Measurements from ENCODE around the gene ZNF132.

Gene ZNF132

DNA sequence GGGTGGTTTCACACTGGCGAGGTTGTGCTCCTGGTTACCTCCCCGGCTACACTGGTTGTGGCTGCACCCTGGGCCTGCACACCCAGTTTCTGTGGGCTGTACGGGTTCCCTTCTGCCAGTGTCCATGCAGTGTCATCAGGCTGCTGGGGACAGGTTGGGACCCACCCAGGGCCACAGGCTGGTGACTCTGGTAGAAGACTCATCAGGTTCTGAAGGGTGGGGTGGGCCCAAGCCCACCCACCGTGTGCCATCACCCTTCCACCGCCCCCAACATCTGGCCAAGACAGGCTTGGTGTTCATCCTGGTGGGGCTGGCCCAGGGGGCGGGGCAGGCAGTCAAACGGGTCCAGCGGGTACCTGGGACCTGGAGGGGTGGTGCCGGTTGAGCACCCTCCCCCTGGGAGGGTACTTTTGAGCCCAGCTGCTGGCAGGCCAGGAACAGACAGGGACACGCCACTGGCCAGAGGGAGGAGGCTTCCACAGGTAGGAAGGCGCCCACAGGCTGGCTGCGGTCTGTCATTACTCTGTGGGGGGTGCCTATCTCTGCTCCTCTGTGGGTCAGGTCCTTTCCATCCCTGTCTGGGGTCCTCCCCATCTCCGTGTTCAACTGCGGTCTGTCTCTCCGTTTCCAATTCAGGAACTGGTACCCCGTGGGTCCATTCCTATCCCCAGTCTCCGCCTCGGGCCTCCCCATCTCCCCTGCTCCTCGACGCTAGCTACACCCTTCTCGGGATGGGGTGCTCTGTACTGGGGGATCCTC lies 44.6 kb downstream of the ZNF132 start, which contains the start of gene RNF225:
Gene RNF225, plus strand, starts transcription at position 437 of the 759 bp plus-strand sequence. CDS start 434 bp downstream, outside the sequence.
- FAIRE-seq (no peak), DNase-seq (ENCODE audit: insufficient read length, low spot score) (no peak)
- TF ChIP-seq POLR2A (IDR thresholded peaks at IDR 0.05; ENCODE audit: low read depth, low read length), result no peak

DNA sequence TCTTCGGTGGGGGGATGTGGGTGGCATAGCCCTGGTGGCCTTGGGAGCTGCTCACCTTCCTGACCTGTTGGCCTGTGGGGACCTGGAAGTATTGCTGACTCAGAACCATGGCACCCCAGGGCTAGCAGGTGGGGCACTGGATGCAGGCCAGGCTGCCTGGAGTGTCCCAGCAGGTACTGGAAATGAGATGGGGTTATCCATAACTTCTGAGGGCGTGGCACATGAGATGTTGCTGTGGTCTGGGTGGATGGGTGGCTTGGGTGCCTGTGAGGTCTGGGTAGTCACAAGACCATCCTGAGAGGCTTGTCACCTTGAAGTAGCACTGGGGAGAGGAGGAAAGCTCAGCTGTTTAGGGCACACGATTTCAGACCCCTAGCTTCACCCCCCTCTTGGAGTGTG lies 45.1 kb downstream of the ZNF132 start:
- FAIRE-seq (no peak), DNase-seq (ENCODE audit: insufficient read length, low spot score) (no peak)
- no peak for TF ChIP-seq POLR2A (IDR thresholded peaks at IDR 0.05; ENCODE audit: low read depth, low read length)

DNA sequence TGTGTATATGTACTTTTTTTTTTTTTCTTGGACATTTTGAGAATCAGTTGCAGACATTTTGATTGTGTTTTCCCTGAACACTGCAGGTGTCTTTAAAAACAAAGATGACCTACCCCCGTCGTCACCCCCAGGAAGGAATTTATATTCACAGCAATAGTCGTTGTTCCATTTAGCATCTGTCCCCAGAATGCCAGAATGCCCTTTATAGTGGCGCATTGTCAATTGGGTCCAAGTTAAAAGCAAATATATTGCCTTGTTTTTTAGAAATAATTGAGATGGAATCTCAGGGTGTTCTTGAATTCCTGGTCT lies 46.3 kb downstream of the ZNF132 start:
- FAIRE-seq (no peak), DNase-seq (ENCODE audit: insufficient read length, low spot score) (no peak)
- TF ChIP-seq POLR2A (IDR thresholded peaks at IDR 0.05; ENCODE audit: low read depth, low read length), result no peak

DNA sequence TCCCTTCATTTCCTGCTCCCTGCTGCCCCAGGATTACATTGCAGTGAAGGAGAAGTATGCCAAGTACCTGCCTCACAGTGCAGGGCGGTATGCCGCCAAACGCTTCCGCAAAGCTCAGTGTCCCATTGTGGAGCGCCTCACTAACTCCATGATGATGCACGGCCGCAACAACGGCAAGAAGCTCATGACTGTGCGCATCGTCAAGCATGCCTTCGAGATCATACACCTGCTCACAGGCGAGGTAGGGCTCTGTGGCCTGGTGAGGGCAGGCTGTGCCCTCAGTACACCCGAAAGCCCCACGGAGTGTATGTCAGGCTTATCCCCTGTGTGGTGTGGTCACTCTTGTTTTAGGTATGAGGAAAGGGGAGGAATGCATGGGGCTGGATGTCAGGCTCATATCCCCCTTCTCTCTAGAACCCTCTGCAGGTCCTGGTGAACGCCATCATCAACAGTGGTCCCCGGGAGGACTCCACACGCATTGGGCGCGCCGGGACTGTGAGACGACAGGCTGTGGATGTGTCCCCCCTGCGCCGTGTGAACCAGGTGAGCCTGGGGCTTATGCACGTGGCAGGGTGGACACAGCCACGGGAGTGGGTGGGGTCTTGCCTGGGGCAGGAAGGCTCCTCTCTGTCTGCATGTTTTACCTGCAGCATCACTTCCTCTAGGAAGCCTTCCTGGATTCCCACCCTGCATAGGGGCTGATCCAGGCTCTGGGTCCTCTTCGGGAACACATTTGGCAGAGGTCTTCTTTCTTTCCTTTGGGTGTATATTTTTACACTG lies 46.8 kb downstream of the ZNF132 start:
- TF ChIP-seq POLR2A (IDR thresholded peaks at IDR 0.05; ENCODE audit: low read depth, low read length), result no peak
- no peak for DNase-seq (ENCODE audit: insufficient read length, low spot score)
- FAIRE-seq, result no peak

DNA sequence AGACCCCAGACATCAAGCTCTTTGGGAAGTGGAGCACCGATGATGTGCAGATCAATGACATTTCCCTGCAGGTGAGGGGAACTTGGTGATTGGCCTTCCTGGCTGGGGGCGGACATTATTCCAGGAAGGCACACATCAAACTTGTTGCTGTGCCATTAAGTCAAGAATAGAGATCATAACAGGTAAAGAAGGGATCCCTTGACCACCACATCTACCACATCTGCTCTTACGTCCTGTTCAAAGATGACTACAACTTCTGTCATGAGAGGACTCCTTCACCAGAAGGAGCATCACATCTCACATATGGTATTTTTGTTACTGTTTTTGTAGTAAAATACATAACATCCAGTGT lies 51.8 kb downstream of the ZNF132 start:
- TF ChIP-seq POLR2A (IDR thresholded peaks at IDR 0.05; ENCODE audit: low read depth, low read length), result no peak
- DNase-seq (ENCODE audit: insufficient read length, low spot score) (no peak), FAIRE-seq (no peak)

DNA sequence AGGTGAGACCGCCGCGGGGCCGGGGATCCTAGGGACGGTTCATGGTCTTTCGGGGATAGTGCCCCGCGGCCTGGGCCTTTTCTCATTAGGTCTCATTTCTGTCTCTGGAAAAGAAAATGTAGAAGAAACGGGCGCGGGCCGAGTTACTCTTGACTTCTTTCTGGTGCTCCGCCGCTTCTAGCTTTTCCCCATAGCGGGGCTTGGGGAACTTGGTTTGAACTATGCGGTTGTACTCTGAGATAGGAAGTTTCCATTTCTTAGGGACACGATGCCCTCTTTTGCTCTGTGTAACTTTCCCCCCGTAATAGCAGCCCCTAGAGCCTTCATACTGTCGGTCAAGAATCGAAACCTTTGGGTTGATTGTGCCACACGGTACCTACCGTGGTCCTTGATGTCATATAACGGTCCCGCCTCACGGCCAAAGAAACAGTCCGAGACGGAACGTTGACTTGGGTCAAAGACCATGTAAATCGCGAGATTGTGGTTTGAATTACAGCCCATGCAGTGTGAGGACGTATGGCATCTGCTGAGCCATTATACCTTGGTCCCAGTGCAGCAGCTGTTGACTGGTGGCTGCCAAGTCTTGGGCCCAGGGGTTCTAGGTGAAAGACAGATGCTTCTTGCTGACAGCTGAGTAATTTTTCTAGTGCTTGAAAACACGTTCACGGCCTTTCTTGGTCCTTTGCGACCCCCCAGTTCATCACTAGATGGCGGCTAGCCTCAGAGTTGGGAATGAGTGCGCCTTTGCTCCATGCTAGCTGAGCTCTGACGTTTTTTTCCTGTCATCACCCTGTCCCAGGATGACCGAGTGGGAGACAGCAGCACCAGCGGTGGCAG lies 52.4 kb downstream of the ZNF132 start:
- FAIRE-seq (no peak), DNase-seq (ENCODE audit: insufficient read length, low spot score) (no peak)
- no peak for TF ChIP-seq POLR2A (IDR thresholded peaks at IDR 0.05; ENCODE audit: low read depth, low read length)

DNA sequence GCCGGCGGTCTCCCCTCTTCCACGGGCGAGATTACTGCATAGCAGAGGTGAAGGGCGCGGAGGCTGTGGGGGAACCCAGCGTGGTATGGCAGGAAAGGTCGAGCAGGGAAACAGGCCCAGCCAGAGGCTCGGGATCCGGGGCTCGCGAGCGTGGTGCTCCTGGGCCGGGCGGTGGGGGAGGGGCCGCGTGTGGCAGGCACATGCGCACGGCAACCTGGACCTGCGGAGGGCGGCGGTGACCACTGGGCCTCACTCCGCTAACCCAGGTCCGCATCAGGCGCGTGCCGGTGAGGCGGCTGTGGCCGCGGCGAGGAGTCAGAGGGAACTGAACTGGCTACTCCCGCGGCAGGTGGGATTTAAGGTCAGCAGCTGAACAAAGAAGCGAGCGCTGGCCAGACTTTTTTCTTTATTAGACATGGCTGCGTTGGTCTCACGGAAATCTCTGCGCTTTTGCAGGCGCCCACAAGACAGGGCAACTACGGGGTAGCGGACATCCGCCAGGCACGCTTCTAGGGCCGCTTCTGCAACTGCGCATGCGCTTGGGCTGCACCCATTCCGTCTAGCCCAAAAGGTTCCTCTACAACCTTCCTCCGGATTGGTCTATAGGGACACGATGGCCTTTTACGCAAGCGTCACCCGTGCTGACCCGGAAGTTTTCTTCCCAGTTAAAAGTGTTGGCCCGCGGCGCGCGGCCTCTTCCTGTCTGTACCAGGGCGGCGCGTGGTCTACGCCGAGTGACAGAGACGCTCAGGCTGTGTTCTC lies 53.2 kb downstream of the ZNF132 start, which contains the start of gene RPS5:
Gene RPS5, plus strand, starts transcription at position 694 of the 762 bp plus-strand sequence. CDS start 869 bp downstream, outside the sequence.
- FAIRE-seq (no peak), DNase-seq (ENCODE audit: insufficient read length, low spot score) (peak; percentile 100)
- TF ChIP-seq POLR2A (IDR thresholded peaks at IDR 0.05; ENCODE audit: low read depth, low read length), result peak; percentile 91

DNA sequence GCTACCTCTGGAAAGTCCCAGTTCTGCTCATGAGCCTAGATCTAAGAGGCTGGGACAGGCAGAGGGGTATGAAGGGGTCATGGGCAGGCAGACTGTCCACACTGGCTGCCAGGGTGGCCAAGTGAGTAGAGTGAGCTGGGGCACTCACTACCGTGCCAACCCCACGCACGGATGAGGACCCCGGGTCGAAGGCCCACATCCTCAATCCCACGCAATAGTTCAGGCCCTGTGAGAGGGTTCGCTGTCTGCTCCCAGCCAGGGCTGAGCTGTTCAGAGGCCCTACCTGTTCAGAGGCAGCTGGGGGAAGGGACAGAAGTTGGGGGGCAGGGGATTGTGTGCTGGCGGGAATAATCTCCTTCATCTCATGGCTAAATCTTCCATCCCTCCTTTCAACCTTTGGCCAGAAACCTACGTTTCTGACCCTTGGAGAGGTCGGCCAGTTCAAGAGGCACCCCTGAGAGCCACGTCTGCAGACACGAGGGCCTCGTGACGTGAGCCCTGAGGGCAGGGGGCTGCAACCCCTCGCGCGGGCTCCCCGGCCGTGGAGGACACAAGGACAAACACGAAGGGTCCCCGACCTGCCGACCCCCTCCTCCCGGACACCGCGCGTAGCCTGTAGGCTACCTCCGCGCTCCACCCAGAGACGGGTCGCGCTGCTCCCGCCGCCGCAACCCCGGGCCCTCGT lies 53.9 kb downstream of the ZNF132 start:
- DNase-seq (ENCODE audit: insufficient read length, low spot score) (no peak), FAIRE-seq (no peak)
- TF ChIP-seq POLR2A (IDR thresholded peaks at IDR 0.05; ENCODE audit: low read depth, low read length), result no peak

DNA sequence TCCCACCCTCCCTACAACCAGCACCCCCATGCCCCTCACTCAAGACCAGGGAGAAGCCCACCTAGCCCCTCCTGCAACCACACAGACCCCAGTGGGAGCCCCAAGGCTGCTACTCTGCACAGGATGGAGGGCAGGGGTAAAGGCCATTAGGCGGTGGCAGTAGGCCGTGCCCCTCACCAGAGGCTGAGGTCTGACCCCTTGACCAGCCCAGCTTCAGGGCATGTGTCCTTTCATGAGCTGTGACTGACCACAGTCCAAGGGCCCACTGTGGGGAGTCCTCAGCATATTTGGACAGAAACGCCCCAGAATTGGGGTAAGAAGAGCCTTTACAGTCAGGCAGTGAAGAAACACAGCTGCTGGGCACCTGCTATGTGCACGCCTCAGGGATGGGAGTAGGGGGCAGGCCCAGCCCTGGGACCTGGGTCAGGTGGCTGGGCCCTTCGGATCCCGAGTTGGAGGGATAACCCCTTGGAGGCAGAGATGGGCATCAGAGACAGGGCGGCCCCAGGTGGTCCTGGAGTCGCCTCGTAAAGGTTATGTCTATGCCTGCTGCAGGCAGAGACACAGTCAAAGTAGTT lies 54.6 kb downstream of the ZNF132 start:
- TF ChIP-seq POLR2A (IDR thresholded peaks at IDR 0.05; ENCODE audit: low read depth, low read length), result no peak
- DNase-seq (ENCODE audit: insufficient read length, low spot score) (no peak), FAIRE-seq (no peak)

DNA sequence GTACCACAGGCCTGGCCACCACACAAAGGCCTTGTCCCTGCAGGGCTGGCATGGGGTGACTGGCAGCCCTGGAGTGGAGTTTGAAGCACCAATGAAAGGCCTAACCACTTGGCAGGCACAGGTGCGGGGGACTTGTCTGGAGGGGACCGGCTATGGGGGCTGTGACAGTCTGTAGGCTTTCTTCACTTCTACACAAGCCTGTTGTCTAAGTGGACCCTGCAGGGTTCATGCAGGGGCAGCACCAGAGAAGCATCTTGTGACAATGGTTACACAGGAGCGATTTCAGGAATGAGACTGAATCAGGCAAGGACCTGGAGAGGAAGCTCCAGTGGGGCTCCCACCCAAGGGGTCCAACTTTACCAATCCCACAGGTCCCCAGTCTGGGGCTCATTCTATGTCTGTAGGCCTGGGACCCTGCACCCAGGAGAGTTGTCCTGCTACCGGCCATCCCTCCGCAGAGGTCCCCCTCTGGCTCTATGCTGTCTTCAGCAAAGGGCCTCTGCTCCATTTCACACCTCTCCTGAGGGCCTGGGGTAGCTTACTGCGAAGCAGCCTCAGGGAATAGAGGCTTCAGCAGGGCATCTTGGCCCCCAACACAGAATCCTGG lies 56.9 kb downstream of the ZNF132 start:
- FAIRE-seq (no peak), DNase-seq (ENCODE audit: insufficient read length, low spot score) (no peak)
- TF ChIP-seq POLR2A (IDR thresholded peaks at IDR 0.05; ENCODE audit: low read depth, low read length), result no peak
